Tibial nerve (tissue), 4 donors: ENCODE data around the gene NCS1.

Experiments
- EP300 ChIP-seq, 2 donors: sonication (generic); formaldehyde crosslinking; IDR thresholded peaks; one replicate each; pipeline ENCODE4 v1.6.1; 2017; ENCODE audit warnings: antibody characterized with exemption in 2 of 2, mild to moderate bottlenecking in 1 of 2
- POLR2A ChIP-seq, 2 donors: fragments of 450-650 bp; IDR thresholded peaks; one replicate each; pipeline ENCODE4 v1.6.1; 2017; ENCODE audit warnings: antibody characterized with exemption in 2 of 2, mild to moderate bottlenecking in 2 of 2, moderate library complexity in 2 of 2
- TF ChIP-seq, protein P1 (sequence below), 5 experiments: fragments of 200-600 bp in 3 of 5; fragments of 450-650 bp in 2 of 5; sonication (generic) in 3 of 5; IDR thresholded peaks; one replicate each; pipeline ENCODE4 v1.5.1; 2016 to 2019; ENCODE audit warnings: antibody characterized with exemption in 5 of 5, mild to moderate bottlenecking in 3 of 5, moderate library complexity in 2 of 5

GRCh38 chr9:130241198-130241535 lies 69.0 kb downstream of the NCS1 start:
- TF ChIP-seq, protein P1, sequence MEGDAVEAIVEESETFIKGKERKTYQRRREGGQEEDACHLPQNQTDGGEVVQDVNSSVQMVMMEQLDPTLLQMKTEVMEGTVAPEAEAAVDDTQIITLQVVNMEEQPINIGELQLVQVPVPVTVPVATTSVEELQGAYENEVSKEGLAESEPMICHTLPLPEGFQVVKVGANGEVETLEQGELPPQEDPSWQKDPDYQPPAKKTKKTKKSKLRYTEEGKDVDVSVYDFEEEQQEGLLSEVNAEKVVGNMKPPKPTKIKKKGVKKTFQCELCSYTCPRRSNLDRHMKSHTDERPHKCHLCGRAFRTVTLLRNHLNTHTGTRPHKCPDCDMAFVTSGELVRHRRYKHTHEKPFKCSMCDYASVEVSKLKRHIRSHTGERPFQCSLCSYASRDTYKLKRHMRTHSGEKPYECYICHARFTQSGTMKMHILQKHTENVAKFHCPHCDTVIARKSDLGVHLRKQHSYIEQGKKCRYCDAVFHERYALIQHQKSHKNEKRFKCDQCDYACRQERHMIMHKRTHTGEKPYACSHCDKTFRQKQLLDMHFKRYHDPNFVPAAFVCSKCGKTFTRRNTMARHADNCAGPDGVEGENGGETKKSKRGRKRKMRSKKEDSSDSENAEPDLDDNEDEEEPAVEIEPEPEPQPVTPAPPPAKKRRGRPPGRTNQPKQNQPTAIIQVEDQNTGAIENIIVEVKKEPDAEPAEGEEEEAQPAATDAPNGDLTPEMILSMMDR (IDR thresholded peaks at IDR 0.05): no peak
- TF ChIP-seq POLR2A (IDR thresholded peaks at IDR 0.05) (no peak), EP300 (IDR thresholded peaks at IDR 0.05) (no peak)
